ENCODE data around the gene SC5D. TPM values are rescaled to one million over a fixed set of nuclear protein-coding genes. Genes with fewer than 3 reads are reported as not detected.

Gene SC5D
- total and polyA plus RNA-seq, 7 donors, result 6.0 to 33.5 (median 27.2) TPM

- no peak for DNase-seq
- Histone ChIP-seq H3K36me3 (no peaks in the 10 kb centered on the region), H3K27me3 (no peaks in the 10 kb centered on the region), H3K4me1 (no peaks in the 10 kb centered on the region), H3K4me3 (no peak overlapping the region), H3K27ac (no peak overlapping the region), H3K9me3 (no peaks in the 10 kb centered on the region)
- no peak for TF ChIP-seq CTCF (IDR thresholded peaks at IDR 0.05)
- TF ChIP-seq POLR2A (IDR thresholded peaks at IDR 0.05), result no peak
- TF ChIP-seq EP300 (IDR thresholded peaks at IDR 0.05), result no peak
- TF ChIP-seq POLR2AphosphoS5 (IDR thresholded peaks at IDR 0.05), result no peak
- intact Hi-C loops (cut with DNase I), result no loop called here
- 57 to 68% methylated on average over 4 of the region's 4 CpGs for WGBS, 2 donors
Measured at GRCh38 chr11:121328967-121329679, 36.6 kb downstream of the SC5D start.

GRCh38 chr11:121329781-121330395, 37.3 kb downstream of the SC5D start:
- WGBS, 2 donors, result 91 to 93% methylated on average over 3 of the region's 3 CpGs

GRCh38 chr11:121330614-121331435, 38.3 kb downstream of the SC5D start:
- H3K4me1 ChIP-seq, result no peaks in the 10 kb centered on the region
- H3K27me3 ChIP-seq, result no peaks in the 10 kb centered on the region
- H3K4me3 ChIP-seq, result no peak overlapping the region
- H3K36me3 ChIP-seq, result no peaks in the 10 kb centered on the region
- H3K9me3 ChIP-seq, result no peaks in the 10 kb centered on the region
- WGBS, 2 donors, result 92 to 93% methylated on average over 19 of the region's 19 CpGs
- intact Hi-C loops (cut with DNase I), result no loop called here
- DNase-seq, result no peak
- TF ChIP-seq POLR2A (IDR thresholded peaks at IDR 0.05) (no peak), CTCF (IDR thresholded peaks at IDR 0.05) (no peak), EP300 (IDR thresholded peaks at IDR 0.05) (no peak), POLR2AphosphoS5 (IDR thresholded peaks at IDR 0.05) (no peak)
- H3K27ac ChIP-seq, result no peak overlapping the region

More at GRCh38 chr11:121329781-121330395, 37.3 kb downstream of the SC5D start:
- H3K9me3 ChIP-seq, result no peaks in the 10 kb centered on the region
- no peak overlapping the region for H3K4me3 ChIP-seq
- H3K27ac ChIP-seq, result no peak overlapping the region
- TF ChIP-seq CTCF (IDR thresholded peaks at IDR 0.05) (no peak), POLR2A (IDR thresholded peaks at IDR 0.05) (no peak), POLR2AphosphoS5 (IDR thresholded peaks at IDR 0.05) (no peak), EP300 (IDR thresholded peaks at IDR 0.05) (no peak)
- H3K27me3 ChIP-seq, result no peaks in the 10 kb centered on the region
- no peaks in the 10 kb centered on the region for H3K36me3 ChIP-seq
- DNase-seq, result no peak
- no peaks in the 10 kb centered on the region for H3K4me1 ChIP-seq
- intact Hi-C loops (cut with DNase I), result no loop called here

- Histone ChIP-seq H3K9me3 (no peaks in the 10 kb centered on the region), H3K4me1 (no peaks in the 10 kb centered on the region), H3K27ac (no peak overlapping the region), H3K4me3 (no peak overlapping the region), H3K36me3 (no peaks in the 10 kb centered on the region), H3K27me3 (no peaks in the 10 kb centered on the region)
- no peak for DNase-seq
- intact Hi-C loops (cut with DNase I), result no loop called here
- no peak for TF ChIP-seq POLR2A (IDR thresholded peaks at IDR 0.05)
- TF ChIP-seq CTCF (IDR thresholded peaks at IDR 0.05), result no peak
- no peak for TF ChIP-seq POLR2AphosphoS5 (IDR thresholded peaks at IDR 0.05)
- TF ChIP-seq EP300 (IDR thresholded peaks at IDR 0.05), result no peak
- WGBS, 2 donors, result 72 to 73% methylated on average over 7 of the region's 7 CpGs
Measured at GRCh38 chr11:121334973-121335710, 42.6 kb downstream of the SC5D start.
